Measurements from ENCODE around the gene TBKBP1. TPM values are rescaled to one million over a fixed set of nuclear protein-coding genes. Genes with fewer than 3 reads are reported as not detected.

TBKBP1 gene
- total RNA-seq, 2 experiments from 2014 or later = 2.5 to 3.0 TPM

- DNase-seq = no peak
- no peaks in the 10 kb centered on the region for H3K27me3 Mint-ChIP-seq
- no peak overlapping the region for H3K4me3 Mint-ChIP-seq
- ChIA-PET POLR2A (interaction anchor here (0.6 to 1.1 kb wide), 2 partner anchors 11 to 14 kb away, joined by 3 read pairs; partner anchors contain the start of gene TBX21), CTCF (interaction anchor here (0.8 to 1.6 kb wide), 4 partner anchors 9 to 22 kb away, joined by 3 to 8 read pairs (median 4); partner anchors contain the start of gene TBX21)
- peaks cover 77% of the 10 kb centered on the region for H3K4me1 Mint-ChIP-seq
- H3K9me3 Mint-ChIP-seq = no peaks in the 10 kb centered on the region
- H3K27ac Mint-ChIP-seq = peak overlapping the region; percentile 80
- H3K36me3 Mint-ChIP-seq (ENCODE audit: low read depth) = no peaks in the 10 kb centered on the region
Measured at GRCh38 chr17:47721725-47722124, 27.8 kb downstream of the TBKBP1 start.

GRCh38 chr17:47724705-47725104 lies 30.7 kb downstream of the TBKBP1 start:
- no peak overlapping the region for H3K4me3 Mint-ChIP-seq
- H3K27ac Mint-ChIP-seq = peak overlapping the region; percentile 27
- peaks cover 73% of the 10 kb centered on the region for H3K4me1 Mint-ChIP-seq
- no peaks in the 10 kb centered on the region for H3K9me3 Mint-ChIP-seq
- H3K36me3 Mint-ChIP-seq (ENCODE audit: low read depth) = no peaks in the 10 kb centered on the region
- DNase-seq = no peak
- H3K27me3 Mint-ChIP-seq = no peaks in the 10 kb centered on the region
- CTCF ChIA-PET = interaction anchor here (1.2 to 1.5 kb wide), 3 partner anchors 8 to 26 kb away, joined by 3 to 6 read pairs (median 5); partner anchors contain the start of gene TBX21
- POLR2A ChIA-PET = no interaction called here

GRCh38 chr17:47725446-47726111 lies 31.6 kb downstream of the TBKBP1 start:
- no peaks in the 10 kb centered on the region for H3K9me3 Mint-ChIP-seq
- peaks cover 70% of the 10 kb centered on the region for H3K4me1 Mint-ChIP-seq
- H3K27me3 Mint-ChIP-seq = no peaks in the 10 kb centered on the region
- DNase-seq = no peak
- no peak overlapping the region for H3K4me3 Mint-ChIP-seq
- no peaks in the 10 kb centered on the region for H3K36me3 Mint-ChIP-seq (ENCODE audit: low read depth)
- ChIA-PET CTCF (interaction anchor here (0.7 to 1.5 kb wide), 5 partner anchors 11 to 26 kb away, joined by 3 to 5 read pairs (median 3); no protein-coding TSS in a partner anchor), POLR2A (no interaction called here)
- no peak overlapping the region for H3K27ac Mint-ChIP-seq

- H3K27me3 Mint-ChIP-seq = peaks cover 1% of the 10 kb centered on the region
- H3K4me1 Mint-ChIP-seq = peaks cover 69% of the 10 kb centered on the region
- DNase-seq = no peak
- peak overlapping the region; percentile 42 for H3K27ac Mint-ChIP-seq
- no peaks in the 10 kb centered on the region for H3K9me3 Mint-ChIP-seq
- no peak overlapping the region for H3K4me3 Mint-ChIP-seq
- ChIA-PET CTCF (interaction anchor here (0.6 to 1.3 kb wide), 9 partner anchors 9 to 58 kb away, joined by 3 to 4 read pairs (median 3); no protein-coding TSS in a partner anchor), POLR2A (no interaction called here)
- no peaks in the 10 kb centered on the region for H3K36me3 Mint-ChIP-seq (ENCODE audit: low read depth)
Measured at GRCh38 chr17:47726796-47727703, 33.1 kb downstream of the TBKBP1 start.

- DNase-seq = no peak
- CTCF ChIA-PET = interaction anchor here (0.6 to 1.2 kb wide), 5 partner anchors 10 to 48 kb away, joined by 3 to 4 read pairs (median 4); no protein-coding TSS in a partner anchor
Measured at GRCh38 chr17:47727704-47728036, 33.7 kb downstream of the TBKBP1 start.

GRCh38 chr17:47728214-47728877 lies 34.4 kb downstream of the TBKBP1 start:
- Mint-ChIP-seq H3K27ac (peak overlapping the region; percentile 16), H3K36me3 (ENCODE audit: low read depth) (no peaks in the 10 kb centered on the region), H3K4me3 (no peak overlapping the region), H3K27me3 (peaks cover 1% of the 10 kb centered on the region), H3K4me1 (peaks cover 76% of the 10 kb centered on the region), H3K9me3 (no peaks in the 10 kb centered on the region)
- POLR2A ChIA-PET = interaction anchor here (0.6 kb wide), 1 partner anchor 37 kb away, joined by 3 read pairs; no protein-coding TSS in a partner anchor
- DNase-seq = no peak
- CTCF ChIA-PET = interaction anchor here (0.6 to 1.2 kb wide), 3 partner anchors 26 to 49 kb away, joined by 3 to 4 read pairs (median 4); no protein-coding TSS in a partner anchor

More at GRCh38 chr17:47727704-47728036, 33.7 kb downstream of the TBKBP1 start:
- peaks cover 1% of the 10 kb centered on the region for H3K27me3 Mint-ChIP-seq
- POLR2A ChIA-PET = no interaction called here
- H3K36me3 Mint-ChIP-seq (ENCODE audit: low read depth) = no peaks in the 10 kb centered on the region
- no peaks in the 10 kb centered on the region for H3K9me3 Mint-ChIP-seq
- no peak overlapping the region for H3K4me3 Mint-ChIP-seq
- peaks cover 72% of the 10 kb centered on the region for H3K4me1 Mint-ChIP-seq
- peak overlapping the region; percentile 16 for H3K27ac Mint-ChIP-seq

- CTCF ChIA-PET = interaction anchor here (0.6 to 1.8 kb wide), 2 partner anchors 11 to 14 kb away, joined by 3 read pairs; no protein-coding TSS in a partner anchor
- DNase-seq = no peak
- Mint-ChIP-seq H3K4me3 (no peak overlapping the region), H3K36me3 (ENCODE audit: low read depth) (no peaks in the 10 kb centered on the region), H3K27me3 (peaks cover 1% of the 10 kb centered on the region), H3K9me3 (no peaks in the 10 kb centered on the region), H3K27ac (no peak overlapping the region), H3K4me1 (peaks cover 83% of the 10 kb centered on the region)
- POLR2A ChIA-PET = no interaction called here
Measured at GRCh38 chr17:47729476-47729875, 35.5 kb downstream of the TBKBP1 start.

GRCh38 chr17:47730681-47731080 lies 36.7 kb downstream of the TBKBP1 start:
- Mint-ChIP-seq H3K4me3 (no peak overlapping the region), H3K27ac (no peak overlapping the region), H3K27me3 (peaks cover 1% of the 10 kb centered on the region), H3K36me3 (ENCODE audit: low read depth) (no peaks in the 10 kb centered on the region), H3K4me1 (peaks cover 85% of the 10 kb centered on the region), H3K9me3 (no peaks in the 10 kb centered on the region)
- POLR2A ChIA-PET = no interaction called here
- CTCF ChIA-PET = interaction anchor here (0.5 to 1.2 kb wide), 4 partner anchors 9 to 88 kb away, joined by 3 to 4 read pairs (median 3); no protein-coding TSS in a partner anchor
- DNase-seq = no peak

- POLR2A ChIA-PET = no interaction called here
- Mint-ChIP-seq H3K27me3 (peaks cover 1% of the 10 kb centered on the region), H3K27ac (no peak overlapping the region), H3K36me3 (ENCODE audit: low read depth) (no peaks in the 10 kb centered on the region), H3K4me1 (peaks cover 85% of the 10 kb centered on the region), H3K4me3 (no peak overlapping the region), H3K9me3 (no peaks in the 10 kb centered on the region)
- CTCF ChIA-PET = interaction anchor here (0.5 to 2.2 kb wide), 9 partner anchors 10 to 82 kb away, joined by 3 to 9 read pairs (median 5); no protein-coding TSS in a partner anchor
- DNase-seq = no peak
Measured at GRCh38 chr17:47731396-47731795, 37.4 kb downstream of the TBKBP1 start.

- H3K27ac Mint-ChIP-seq = peak overlapping the region; percentile 84
- CTCF ChIA-PET = interaction anchor here (0.6 to 2.2 kb wide), 20 partner anchors 8 to 1205 kb away, joined by 3 to 13 read pairs (median 6); no protein-coding TSS in a partner anchor
- POLR2A ChIA-PET = interaction anchor here (0.5 to 1.1 kb wide), 3 partner anchors 11 to 1179 kb away, joined by 3 to 11 read pairs (median 7); no protein-coding TSS in a partner anchor
- peaks cover 1% of the 10 kb centered on the region for H3K27me3 Mint-ChIP-seq
- no peaks in the 10 kb centered on the region for H3K36me3 Mint-ChIP-seq (ENCODE audit: low read depth)
- peaks cover 85% of the 10 kb centered on the region for H3K4me1 Mint-ChIP-seq
- peak overlapping the region; percentile 72 for H3K4me3 Mint-ChIP-seq
- H3K9me3 Mint-ChIP-seq = no peaks in the 10 kb centered on the region
- no peak for DNase-seq
Measured at GRCh38 chr17:47732399-47733046, 38.6 kb downstream of the TBKBP1 start.

- Mint-ChIP-seq H3K27ac (peak within 1 kb of the TSS; percentile 93), H3K9me3 (no peaks in the 10 kb centered on the region), H3K36me3 (ENCODE audit: low read depth) (no peaks in the 10 kb centered on the region), H3K27me3 (peaks cover 1% of the 10 kb centered on the region), H3K4me3 (peak within 1 kb of the TSS; percentile 91), H3K4me1 (peaks cover 79% of the 10 kb centered on the region)
- ChIA-PET POLR2A (interaction anchor here (0.5 to 1.1 kb wide), 3 partner anchors 12 to 1178 kb away, joined by 3 to 11 read pairs (median 7); no protein-coding TSS in a partner anchor), CTCF (interaction anchor here (0.6 to 2.2 kb wide), 18 partner anchors 9 to 84 kb away, joined by 3 to 13 read pairs (median 6); no protein-coding TSS in a partner anchor)
- DNase-seq = peak; percentile 90
Measured at GRCh38 chr17:47733047-47733673, 39.2 kb downstream of the TBKBP1 start, which contains the start of gene TBX21. Gene TBX21, plus strand, starts transcription at chr17:47733236. Its CDS starts 219 bp downstream, at chr17:47733455.

Data from activated CD4-positive, alpha-beta T cell treated with anti-CD3 and anti-CD28 coated beads, Interleukin-2, amount 10 ng/mL, durations not matched to agents 7 days and 5 days (primary cell).